ENCODE results near the gene POLR1B. TPM values are rescaled to one million over a fixed set of nuclear protein-coding genes. Genes with fewer than 3 reads are reported as not detected.

The POLR1B gene
- total and polyA plus RNA-seq, 2 of the 13 experiments (the other 11 are each of a cell fraction or from before 2014, with no cell fraction given) = 18.3 to 46.0 TPM

DNA sequence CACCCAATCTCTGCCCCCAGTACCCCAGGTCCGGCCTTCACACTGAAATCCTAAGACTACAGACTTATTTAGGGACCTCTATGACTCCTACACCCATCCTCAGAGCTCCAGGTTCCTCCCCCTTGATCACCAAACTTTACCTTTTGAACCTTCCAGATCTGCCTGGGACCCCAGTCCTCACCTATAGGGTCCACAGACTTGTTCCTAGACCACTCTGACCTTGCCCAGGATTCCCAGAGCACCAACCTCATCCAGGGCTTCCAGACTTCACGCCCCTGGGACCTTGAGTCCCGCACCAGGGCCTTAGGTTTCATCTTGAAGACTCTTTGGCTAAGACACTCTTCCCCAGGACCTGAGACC is 42.6 kb downstream of the POLR1B start:
- WGBS (ENCODE audit: low lambda C conversion rate) = 29% methylated on average over 3 of the region's 3 CpGs
- H3K4me2 ChIP-seq (ENCODE audit: low read depth, low read length) = peak overlapping the region; percentile 91
- no peak for ATAC-seq
- FAIRE-seq = no peak
- H4K20me1 ChIP-seq (ENCODE audit: insufficient read depth, low read length) = no peaks in the 10 kb centered on the region
- peaks cover 0 to 4% of the 10 kb centered on the region in 2 experiments; a peak in 1 of 5 replicates for H3K27me3 ChIP-seq (ENCODE audit: control insufficient read depth in 1 of 2, insufficient read depth in 2 of 2, low read length in 2 of 2)
- ChIA-PET CTCF (ENCODE audit: low intra/inter-chr PET ratio, low total read pairs) (interaction anchor here (1.2 kb wide), 1 partner anchor 103 kb away, joined by 3 read pairs; the partner anchor contains the start of gene TTL), POLR2A (interaction anchor here (0.8 to 3.3 kb wide), 18 partner anchors 9 to 503 kb away, joined by 3 to 35 read pairs (median 4); partner anchors contain the start of gene SLC20A1)
- in situ Hi-C loops (cut with HindIII; ENCODE audit: extremely low pct_ligation_motif_present, low pct_unique_long_range_greater_than_20kb) = loop anchor here (5.0 kb wide), 1 partner anchor 103 kb away; the partner anchor contains the start of gene TTL
- intact Hi-C loops (cut with micrococcal nuclease; ENCODE audit: unreplicated experiment) = loop anchor here (1.0 to 10.0 kb wide), 3 partner anchors 43 to 330 kb away; partner anchors contain the start of genes POLR1B and ZC3H8
- peaks cover 10% of the 10 kb centered on the region for H3K79me2 ChIP-seq (ENCODE audit: insufficient read depth, low read length)
- H3K4me3 ChIP-seq (replicated peaks in 1 of 3; ENCODE audit: insufficient read depth in 1 of 3, low read depth in 2 of 3, low read length in 3 of 3) = peak overlapping the region; percentile 76 to 95 (median 87)
- H3K4me1 ChIP-seq (ENCODE audit: insufficient read depth, low read length) = peaks cover 40% of the 10 kb centered on the region
- peak overlapping the region; percentile 97 for H3K27ac ChIP-seq (ENCODE audit: extremely low read length, insufficient read depth, low read length)
- H3K36me3 ChIP-seq (replicated peaks in 1 of 2; ENCODE audit: control insufficient read depth in 1 of 2, insufficient read depth in 2 of 2, low read length in 2 of 2) = peaks cover 9 to 15% of the 10 kb centered on the region in 2 experiments; a peak in 4 of 5 replicates
- H2AFZ ChIP-seq (ENCODE audit: low read length) = peak overlapping the region; percentile 21
- BruUV-seq (replicated peaks) = TSS peak; percentile 67
- DNase-seq (ENCODE audit: low spot score) = no peak
- H3K9me3 ChIP-seq (ENCODE audit: low read length) = no peaks in the 10 kb centered on the region
- peak overlapping the region; percentile 97 for H3K9ac ChIP-seq (ENCODE audit: insufficient read depth, low read depth, low read length)
- 0 out of 2 replicates have a peak, but pooled peaks have one; percentile 3 for TF ChIP-seq ZNF687 (CRISPR knock-in tag; IDR thresholded peaks at IDR 0.05)
- TF ChIP-seq, protein P1, sequence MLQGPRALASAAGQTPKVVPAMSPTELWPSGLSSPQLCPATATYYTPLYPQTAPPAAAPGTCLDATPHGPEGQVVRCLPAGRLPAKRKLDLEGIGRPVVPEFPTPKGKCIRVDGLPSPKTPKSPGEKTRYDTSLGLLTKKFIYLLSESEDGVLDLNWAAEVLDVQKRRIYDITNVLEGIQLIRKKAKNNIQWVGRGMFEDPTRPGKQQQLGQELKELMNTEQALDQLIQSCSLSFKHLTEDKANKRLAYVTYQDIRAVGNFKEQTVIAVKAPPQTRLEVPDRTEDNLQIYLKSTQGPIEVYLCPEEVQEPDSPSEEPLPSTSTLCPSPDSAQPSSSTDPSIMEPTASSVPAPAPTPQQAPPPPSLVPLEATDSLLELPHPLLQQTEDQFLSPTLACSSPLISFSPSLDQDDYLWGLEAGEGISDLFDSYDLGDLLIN (CRISPR knock-in tag; IDR thresholded peaks at IDR 0.05; ENCODE audit: borderline replicate concordance) = 0 out of 2 replicates have a peak, but pooled peaks have one; percentile 40
- peak; percentile 38; the same call in 1 of the 2 replicates for TF ChIP-seq ZNF234 (CRISPR knock-in tag; conservative IDR thresholded peaks at IDR 0.05)
- TF ChIP-seq DDIT3 (CRISPR knock-in tag; IDR thresholded peaks at IDR 0.05) = no peak
- TF ChIP-seq JUND (CRISPR knock-in tag; IDR thresholded peaks at IDR 0.05) = 0 out of 2 replicates have a peak, but pooled peaks have one; percentile 1
- TF ChIP-seq HNF1B (CRISPR knock-in tag; IDR thresholded peaks at IDR 0.05) = no peak
- TF ChIP-seq ZNF543 (CRISPR knock-in tag; IDR thresholded peaks at IDR 0.05) = peak; percentile 2; the same call in 1 of the 2 replicates
- TF ChIP-seq SMAD3 (CRISPR knock-in tag; IDR thresholded peaks at IDR 0.05) = 0 out of 2 replicates have a peak, but pooled peaks have one; percentile 3
- peak in 1 of 2 experiments; percentile 23; a peak in 1 of 4 replicates for TF ChIP-seq NR2F1 (CRISPR knock-in tag; IDR thresholded peaks at IDR 0.05)
- 0 out of 2 replicates have a peak, but pooled peaks have one; percentile 5 for TF ChIP-seq NCOR1 (IDR thresholded peaks at IDR 0.05; ENCODE audit: borderline replicate concordance, low read length)
- TF ChIP-seq MTA1 (CRISPR knock-in tag; IDR thresholded peaks at IDR 0.05; ENCODE audit: borderline replicate concordance) = no peak
- peak; percentile 10; the same call in 1 of the 2 replicates for TF ChIP-seq ZC3H4 (CRISPR knock-in tag; IDR thresholded peaks at IDR 0.05; ENCODE audit: borderline replicate concordance)
- 0 out of 2 replicates have a peak, but pooled peaks have one; percentile 12 for TF ChIP-seq ZNF709 (CRISPR knock-in tag; IDR thresholded peaks at IDR 0.05)
- 0 out of 2 replicates have a peak, but pooled peaks have one; percentile 37 for TF ChIP-seq RBAK (CRISPR knock-in tag; IDR thresholded peaks at IDR 0.05)
- TF ChIP-seq ZBTB8A (CRISPR knock-in tag; IDR thresholded peaks at IDR 0.05; ENCODE audit: borderline replicate concordance, low read depth) = peak; percentile 48; the same call in 1 of the 2 replicates
- TF ChIP-seq ZFP37 (CRISPR knock-in tag; IDR thresholded peaks at IDR 0.05; ENCODE audit: borderline replicate concordance) = peak; percentile 14; the same call in 1 of the 2 replicates

Data from HepG2 (cell line).